Lung (tissue), 12 donors: Measurements from ENCODE around the gene FANCE. TPM values are rescaled to one million over a fixed set of nuclear protein-coding genes. Genes with fewer than 3 reads are reported as not detected.
"Not testable (repeated sequence)": the region's sequence is repeated elsewhere in the genome, so short reads cannot be mapped to it uniquely, and the experiment has no call there.

ENCODE experiments used
- ATAC-seq: fragments of 200-7000 bp; cut with Tn5 transposase; one replicate; pipeline ENCODE4 v1.9.1; 2020; ENCODE audit warnings: moderate number of reproducible peaks; ENCODE audit not compliant: insufficient read depth, low FRiP score
- DNase-seq, 3 donors: peaks; one replicate each; pipeline ENCODE4 v3.0.0-alpha.2; 2013 to 2017
- H3K27ac ChIP-seq, 2 donors: one replicate each; pipeline ENCODE4 v1.5.1; 2013; ENCODE audit warnings: mild to moderate bottlenecking in 2 of 2, moderate library complexity in 2 of 2, control low read depth in 1 of 2, inconsistent platforms in 1 of 2, low read depth in 1 of 2, low read length in 1 of 2
- H3K27me3 ChIP-seq, 3 donors: one replicate each; pipeline ENCODE4 v1.5.1; 2013; ENCODE audit warnings: low read length in 2 of 3; ENCODE audit not compliant: control insufficient read depth in 3 of 3, insufficient read depth in 3 of 3
- H3K36me3 ChIP-seq, 4 donors: one replicate each; pipeline ENCODE4 v1.5.1; 2013; ENCODE audit warnings: low read length in 4 of 4, mild to moderate bottlenecking in 1 of 4, moderate library complexity in 1 of 4; ENCODE audit not compliant: control insufficient read depth in 4 of 4, insufficient read depth in 4 of 4
- H3K4me1 ChIP-seq, 5 donors: one replicate each; pipeline ENCODE4 v1.5.1; 2013; ENCODE audit warnings: low read length in 5 of 5, mild to moderate bottlenecking in 2 of 5, moderate library complexity in 1 of 5; ENCODE audit not compliant: control insufficient read depth in 5 of 5, insufficient read depth in 5 of 5
- H3K4me3 ChIP-seq: one replicate; pipeline ENCODE4 v1.5.1; 2013; ENCODE audit warnings: mild to moderate bottlenecking, control low read depth, moderate library complexity
- H3K9ac ChIP-seq, 2 donors: one replicate each; pipeline ENCODE4 v1.5.1; 2013; ENCODE audit warnings: low read length in 2 of 2, control low read depth in 1 of 2; ENCODE audit not compliant: insufficient read depth in 1 of 2
- H3K9me3 ChIP-seq, 4 donors: one replicate each; pipeline ENCODE4 v1.5.1; 2013; ENCODE audit warnings: low read length in 3 of 4, mild to moderate bottlenecking in 1 of 4, moderate library complexity in 1 of 4; ENCODE audit not compliant: control insufficient read depth in 4 of 4, insufficient read depth in 3 of 4
- CTCF ChIP-seq: IDR thresholded peaks from 2 replicates; pipeline ENCODE4 v1.5.1; 2012; ENCODE audit warnings: mild to moderate bottlenecking; ENCODE audit errors: control extremely low read depth, extremely low read depth
- WGBS, 2 donors: extraction: QIAGEN DNeasy Blood & Tissue Kit; methylation state at CpG; one replicate each; pipeline ENCODE4 v1.1.7; 2013; 5-methylcytosine and 5-hydroxymethylcytosine counted together
- polyA plus RNA-seq, 2 donors: library from polyadenylated mRNA; stranded (reverse); fragments of 200-250 nt; gene quantifications; one replicate each; pipeline ENCODE4 v1.2.1, GENCODE V29; 2013
- total RNA-seq, 2 donors: library from RNA; depleted of rRNA in 1 of 2; stranded (reverse); fragments of >200 nt in 1 of 2; gene quantifications; one replicate each; pipeline ENCODE4 v1.2.1, GENCODE V29; 2014 to 2021
- donor health status: control.
- donor health status: control.
- donor health status: Bipolar disorder and iron deficiency.
- donor health status: healthy.
- donor health status: DM: yes; HTN: yes; CAD: no.

FANCE gene
- total and polyA plus RNA-seq, 4 donors = 3.1 to 7.3 (median 6.3) TPM

- Histone ChIP-seq H3K27me3 (no peaks in the 10 kb centered on the region), H3K9me3 (peaks cover 0 to 13% (median 5%) of the 10 kb centered on the region in 4 donors), H3K4me3 (no peak overlapping the region), H3K4me1 (peaks cover 0 to 8% (median 0%) of the 10 kb centered on the region in 5 donors), H3K9ac (no peak overlapping the region), H3K27ac (no peak overlapping the region), H3K36me3 (peaks cover 6 to 31% (median 12%) of the 10 kb centered on the region in 4 donors)
- TF ChIP-seq CTCF = no peak
- ATAC-seq (no peak), DNase-seq (no peak)
- WGBS, 2 donors = 87 to 92% methylated on average over 10 of the region's 10 CpGs
Measured at GRCh38 chr6:35428421-35429149, 23.6 kb upstream of the FANCE start.

GRCh38 chr6:35429463-35429862 is 22.7 kb upstream of the FANCE start:
- ATAC-seq = no peak
- Histone ChIP-seq H3K36me3 (peaks cover 4 to 22% (median 6%) of the 10 kb centered on the region in 4 donors), H3K4me1 (peaks cover 0 to 8% (median 0%) of the 10 kb centered on the region in 5 donors), H3K27ac (no peak overlapping the region), H3K4me3 (no peak overlapping the region), H3K9me3 (peaks cover 0 to 13% (median 5%) of the 10 kb centered on the region in 4 donors), H3K27me3 (no peaks in the 10 kb centered on the region), H3K9ac (no peak overlapping the region)
- 83 to 95% methylated on average over 2 of the region's 2 CpGs for WGBS, 2 donors
- TF ChIP-seq CTCF = no peak
- no peak for DNase-seq

GRCh38 chr6:35432291-35432690 is 19.8 kb upstream of the FANCE start:
- DNase-seq (no peak), ATAC-seq (no peak)
- Histone ChIP-seq H3K4me3 (no peak overlapping the region), H3K27ac (no peak overlapping the region), H3K36me3 (peaks cover 0 to 7% (median 2%) of the 10 kb centered on the region in 4 donors), H3K27me3 (no peaks in the 10 kb centered on the region), H3K9me3 (peaks cover 0 to 10% (median 5%) of the 10 kb centered on the region in 4 donors), H3K4me1 (peaks cover 0 to 5% (median 2%) of the 10 kb centered on the region in 5 donors), H3K9ac (no peak overlapping the region)
- WGBS, 2 donors = 65 to 80% methylated on average over 4 of the region's 4 CpGs
- no peak for TF ChIP-seq CTCF

- H3K4me1 ChIP-seq, ATAC-seq, H3K9me3 ChIP-seq, H3K9ac ChIP-seq, H3K27ac ChIP-seq, H3K27me3 ChIP-seq, DNase-seq, H3K36me3 ChIP-seq, H3K4me3 ChIP-seq: not testable (repeated sequence)
- whole genome bisulfite sequencing, 2 donors = 75 to 82% methylated on average over 3 of the region's 3 CpGs
Measured at GRCh38 chr6:35432702-35433101, 19.4 kb upstream of the FANCE start.
